ENCODE data around the gene HSD17B11.
A peak's percentile ranks its signal among the peaks of the same experiment; 100 is the strongest.
"Not testable (repeated sequence)": the region's sequence is repeated elsewhere in the genome, so short reads cannot be mapped to it uniquely, and the experiment has no call there.

The HSD17B11 gene

GRCh38 chr4:87360338-87360935 is 30.6 kb downstream of the HSD17B11 start:
- Histone ChIP-seq H3K79me2 (ENCODE audit: control insufficient read depth, insufficient read depth, low read length, unreplicated experiment) (no peaks in the 10 kb centered on the region), H3K36me3 (ENCODE audit: insufficient read depth, low read length) (peaks cover 2% of the 10 kb centered on the region), H3K27ac (ENCODE audit: low read depth, low read length) (no peak overlapping the region), H3K27me3 (ENCODE audit: insufficient read depth, low read length) (no peaks in the 10 kb centered on the region), H2AFZ (ENCODE audit: low read length, unreplicated experiment) (no peak overlapping the region), H3K4me3 (ENCODE audit: low read depth, low read length) (no peak overlapping the region), H3K4me1 (ENCODE audit: control insufficient read depth, insufficient read depth, low read length, unreplicated experiment) (no peaks in the 10 kb centered on the region)

GRCh38 chr4:87359258-87359657 is 31.7 kb downstream of the HSD17B11 start:
- no peaks in the 10 kb centered on the region for H3K79me2 ChIP-seq (ENCODE audit: control insufficient read depth, insufficient read depth, low read length, unreplicated experiment)
- H3K4me3 ChIP-seq (ENCODE audit: low read depth, low read length) = no peak overlapping the region
- H3K27me3 ChIP-seq (ENCODE audit: insufficient read depth, low read length) = no peaks in the 10 kb centered on the region
- no peak overlapping the region for H3K27ac ChIP-seq (ENCODE audit: low read depth, low read length)
- H3K36me3 ChIP-seq (ENCODE audit: insufficient read depth, low read length) = no peaks in the 10 kb centered on the region
- H2AFZ ChIP-seq (ENCODE audit: low read length, unreplicated experiment) = no peak overlapping the region
- no peaks in the 10 kb centered on the region for H3K4me1 ChIP-seq (ENCODE audit: control insufficient read depth, insufficient read depth, low read length, unreplicated experiment)

GRCh38 chr4:87356832-87357526 is 34.0 kb downstream of the HSD17B11 start:
- no peaks in the 10 kb centered on the region for H3K36me3 ChIP-seq (ENCODE audit: insufficient read depth, low read length)
- no peak overlapping the region for H3K4me3 ChIP-seq (ENCODE audit: low read depth, low read length)
- no peak overlapping the region for H3K27ac ChIP-seq (ENCODE audit: low read depth, low read length)
- H3K27me3 ChIP-seq (ENCODE audit: insufficient read depth, low read length) = no peaks in the 10 kb centered on the region
- H3K4me1 ChIP-seq (ENCODE audit: control insufficient read depth, insufficient read depth, low read length, unreplicated experiment) = peaks cover 5% of the 10 kb centered on the region
- H3K79me2 ChIP-seq (ENCODE audit: control insufficient read depth, insufficient read depth, low read length, unreplicated experiment) = no peaks in the 10 kb centered on the region
- H2AFZ ChIP-seq (ENCODE audit: low read length, unreplicated experiment) = no peak overlapping the region

GRCh38 chr4:87354168-87355102 is 36.6 kb downstream of the HSD17B11 start:
- peak overlapping the region; percentile 85 for H3K27ac ChIP-seq (ENCODE audit: low read depth, low read length)
- H3K27me3 ChIP-seq (ENCODE audit: insufficient read depth, low read length) = no peaks in the 10 kb centered on the region
- peak overlapping the region; percentile 13; the same call in 1 of the 2 replicates for H3K4me3 ChIP-seq (ENCODE audit: low read depth, low read length)
- H3K79me2 ChIP-seq (ENCODE audit: control insufficient read depth, insufficient read depth, low read length, unreplicated experiment) = no peaks in the 10 kb centered on the region
- peaks cover 5% of the 10 kb centered on the region for H3K4me1 ChIP-seq (ENCODE audit: control insufficient read depth, insufficient read depth, low read length, unreplicated experiment)
- no peaks in the 10 kb centered on the region for H3K36me3 ChIP-seq (ENCODE audit: insufficient read depth, low read length)
- H2AFZ ChIP-seq (ENCODE audit: low read length, unreplicated experiment) = no peak overlapping the region

GRCh38 chr4:87353592-87353991 is 37.4 kb downstream of the HSD17B11 start:
- H2AFZ ChIP-seq (ENCODE audit: low read length, unreplicated experiment) = peak overlapping the region; percentile 76

GRCh38 chr4:87345139-87345538 is 45.8 kb downstream of the HSD17B11 start:
- Histone ChIP-seq H3K36me3 (ENCODE audit: insufficient read depth, low read length) (peaks cover 14% of the 10 kb centered on the region), H2AFZ (ENCODE audit: low read length, unreplicated experiment) (no peak overlapping the region), H3K27ac (ENCODE audit: low read depth, low read length) (no peak overlapping the region), H3K27me3 (ENCODE audit: insufficient read depth, low read length) (no peaks in the 10 kb centered on the region), H3K4me3 (ENCODE audit: low read depth, low read length) (no peak overlapping the region), H3K79me2 (ENCODE audit: control insufficient read depth, insufficient read depth, low read length, unreplicated experiment) (no peaks in the 10 kb centered on the region), H3K4me1 (ENCODE audit: control insufficient read depth, insufficient read depth, low read length, unreplicated experiment) (peaks cover 3% of the 10 kb centered on the region)

More at GRCh38 chr4:87353592-87353991, 37.4 kb downstream of the HSD17B11 start:
- peak overlapping the region; percentile 13; the same call in 1 of the 2 replicates for H3K4me3 ChIP-seq (ENCODE audit: low read depth, low read length)
- H3K27ac ChIP-seq (ENCODE audit: low read depth, low read length) = peak overlapping the region; percentile 85
- no peaks in the 10 kb centered on the region for H3K27me3 ChIP-seq (ENCODE audit: insufficient read depth, low read length)
- H3K36me3 ChIP-seq (ENCODE audit: insufficient read depth, low read length) = no peaks in the 10 kb centered on the region
- H3K4me1 ChIP-seq (ENCODE audit: control insufficient read depth, insufficient read depth, low read length, unreplicated experiment) = peaks cover 5% of the 10 kb centered on the region
- H3K79me2 ChIP-seq (ENCODE audit: control insufficient read depth, insufficient read depth, low read length, unreplicated experiment) = no peaks in the 10 kb centered on the region

GRCh38 chr4:87342872-87343271 is 48.1 kb downstream of the HSD17B11 start:
- H2AFZ ChIP-seq (ENCODE audit: low read length, unreplicated experiment) = no peak overlapping the region
- H3K36me3 ChIP-seq (ENCODE audit: insufficient read depth, low read length) = peaks cover 14% of the 10 kb centered on the region
- H3K27me3 ChIP-seq (ENCODE audit: insufficient read depth, low read length) = no peaks in the 10 kb centered on the region
- no peak overlapping the region for H3K27ac ChIP-seq (ENCODE audit: low read depth, low read length)
- no peaks in the 10 kb centered on the region for H3K79me2 ChIP-seq (ENCODE audit: control insufficient read depth, insufficient read depth, low read length, unreplicated experiment)
- H3K4me3 ChIP-seq (ENCODE audit: low read depth, low read length) = no peak overlapping the region
- peaks cover 3% of the 10 kb centered on the region for H3K4me1 ChIP-seq (ENCODE audit: control insufficient read depth, insufficient read depth, low read length, unreplicated experiment)

GRCh38 chr4:87341954-87342635 is 48.9 kb downstream of the HSD17B11 start:
- H3K27ac ChIP-seq (ENCODE audit: low read depth, low read length); H3K4me1 ChIP-seq (ENCODE audit: control insufficient read depth, insufficient read depth, low read length, unreplicated experiment): not testable (repeated sequence)

GRCh38 chr4:87339440-87339839 is 51.5 kb downstream of the HSD17B11 start:
- Histone ChIP-seq H3K4me3 (ENCODE audit: low read depth, low read length) (no peak overlapping the region), H3K79me2 (ENCODE audit: control insufficient read depth, insufficient read depth, low read length, unreplicated experiment) (no peaks in the 10 kb centered on the region), H3K27me3 (ENCODE audit: insufficient read depth, low read length) (no peaks in the 10 kb centered on the region), H3K27ac (ENCODE audit: low read depth, low read length) (no peak overlapping the region), H3K36me3 (ENCODE audit: insufficient read depth, low read length) (peaks cover 16% of the 10 kb centered on the region), H3K4me1 (ENCODE audit: control insufficient read depth, insufficient read depth, low read length, unreplicated experiment) (peaks cover 3% of the 10 kb centered on the region), H2AFZ (ENCODE audit: low read length, unreplicated experiment) (no peak overlapping the region)

More at GRCh38 chr4:87341954-87342635, 48.9 kb downstream of the HSD17B11 start:
- not testable (repeated sequence) for H3K79me2 ChIP-seq (ENCODE audit: control insufficient read depth, insufficient read depth, low read length, unreplicated experiment); H2AFZ ChIP-seq (ENCODE audit: low read length, unreplicated experiment); H3K4me3 ChIP-seq (ENCODE audit: low read depth, low read length); H3K27me3 ChIP-seq (ENCODE audit: insufficient read depth, low read length)
- peaks cover 14% of the 10 kb centered on the region for H3K36me3 ChIP-seq (ENCODE audit: insufficient read depth, low read length)

GRCh38 chr4:87337361-87337760 is 53.6 kb downstream of the HSD17B11 start:
- no peak overlapping the region for H3K4me3 ChIP-seq (ENCODE audit: low read depth, low read length)
- H2AFZ ChIP-seq (ENCODE audit: low read length, unreplicated experiment) = no peak overlapping the region
- peaks cover 15% of the 10 kb centered on the region for H3K36me3 ChIP-seq (ENCODE audit: insufficient read depth, low read length)
- H3K79me2 ChIP-seq (ENCODE audit: control insufficient read depth, insufficient read depth, low read length, unreplicated experiment) = no peaks in the 10 kb centered on the region
- H3K4me1 ChIP-seq (ENCODE audit: control insufficient read depth, insufficient read depth, low read length, unreplicated experiment) = no peaks in the 10 kb centered on the region
- no peak overlapping the region for H3K27ac ChIP-seq (ENCODE audit: low read depth, low read length)
- no peaks in the 10 kb centered on the region for H3K27me3 ChIP-seq (ENCODE audit: insufficient read depth, low read length)
